ENCODE results near the gene PRLHR. TPM values are rescaled to one million over a fixed set of nuclear protein-coding genes. Genes with fewer than 3 reads are reported as not detected.

Gene PRLHR
- polyA plus RNA-seq, 1 experiment: not detected

- Histone ChIP-seq H3K36me3 (ENCODE audit: control insufficient read depth, insufficient read depth, low read length) (no peaks in the 10 kb centered on the region), H3K27me3 (ENCODE audit: control insufficient read depth, insufficient read depth, low read length) (peaks cover 10% of the 10 kb centered on the region), H3K4me3 (ENCODE audit: low read depth, low read length) (no peak overlapping the region)
- CTCF ChIA-PET: interaction anchor here (1.8 kb wide), 1 partner anchor 124 kb away, joined by 6 read pairs; no protein-coding TSS in a partner anchor
- no peak for DNase-seq (ENCODE audit: low read depth)
- TF ChIP-seq, protein P1, sequence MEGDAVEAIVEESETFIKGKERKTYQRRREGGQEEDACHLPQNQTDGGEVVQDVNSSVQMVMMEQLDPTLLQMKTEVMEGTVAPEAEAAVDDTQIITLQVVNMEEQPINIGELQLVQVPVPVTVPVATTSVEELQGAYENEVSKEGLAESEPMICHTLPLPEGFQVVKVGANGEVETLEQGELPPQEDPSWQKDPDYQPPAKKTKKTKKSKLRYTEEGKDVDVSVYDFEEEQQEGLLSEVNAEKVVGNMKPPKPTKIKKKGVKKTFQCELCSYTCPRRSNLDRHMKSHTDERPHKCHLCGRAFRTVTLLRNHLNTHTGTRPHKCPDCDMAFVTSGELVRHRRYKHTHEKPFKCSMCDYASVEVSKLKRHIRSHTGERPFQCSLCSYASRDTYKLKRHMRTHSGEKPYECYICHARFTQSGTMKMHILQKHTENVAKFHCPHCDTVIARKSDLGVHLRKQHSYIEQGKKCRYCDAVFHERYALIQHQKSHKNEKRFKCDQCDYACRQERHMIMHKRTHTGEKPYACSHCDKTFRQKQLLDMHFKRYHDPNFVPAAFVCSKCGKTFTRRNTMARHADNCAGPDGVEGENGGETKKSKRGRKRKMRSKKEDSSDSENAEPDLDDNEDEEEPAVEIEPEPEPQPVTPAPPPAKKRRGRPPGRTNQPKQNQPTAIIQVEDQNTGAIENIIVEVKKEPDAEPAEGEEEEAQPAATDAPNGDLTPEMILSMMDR (IDR thresholded peaks at IDR 0.05; ENCODE audit: insufficient read depth, low read depth, low read length): no peak
- POLR2A ChIA-PET: no interaction called here
Measured at GRCh38 chr10:118596426-118597124, 1.1 kb upstream of the PRLHR start.

DNA sequence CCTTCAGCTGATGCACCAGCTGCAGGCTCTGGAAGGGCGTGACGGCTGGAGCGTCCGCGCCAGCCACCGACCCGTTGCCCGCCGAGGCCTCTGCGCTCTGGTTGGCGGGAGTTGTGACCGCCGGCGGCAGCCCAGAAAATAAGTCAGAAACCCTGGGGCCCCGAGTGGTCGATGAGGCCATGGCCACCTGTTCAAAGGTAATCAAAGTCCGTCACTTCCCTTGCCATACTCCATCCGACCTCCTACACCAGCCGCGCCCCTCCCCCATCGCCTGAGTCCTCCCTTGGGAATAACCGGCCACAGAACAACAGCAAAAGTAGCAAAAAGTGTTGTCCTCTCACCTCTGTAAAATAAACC lies 406 bp downstream of the PRLHR start:
- H3K4me3 ChIP-seq (ENCODE audit: low read depth, low read length): no peak overlapping the region
- TF ChIP-seq, protein P1 (IDR thresholded peaks at IDR 0.05; ENCODE audit: insufficient read depth, low read depth, low read length): no peak
- CTCF ChIA-PET: interaction anchor here (0.8 to 1.4 kb wide), 3 partner anchors 11 to 125 kb away, joined by 3 to 5 read pairs (median 4); no protein-coding TSS in a partner anchor
- DNase-seq (ENCODE audit: low read depth): no peak
- POLR2A ChIA-PET: no interaction called here
- peaks cover 10% of the 10 kb centered on the region for H3K27me3 ChIP-seq (ENCODE audit: control insufficient read depth, insufficient read depth, low read length)
- H3K36me3 ChIP-seq (ENCODE audit: control insufficient read depth, insufficient read depth, low read length): no peaks in the 10 kb centered on the region

- POLR2A ChIA-PET: no interaction called here
- H3K36me3 ChIP-seq (ENCODE audit: control insufficient read depth, insufficient read depth, low read length): no peaks in the 10 kb centered on the region
- no peak overlapping the region for H3K4me3 ChIP-seq (ENCODE audit: low read depth, low read length)
- no peak for DNase-seq (ENCODE audit: low read depth)
- TF ChIP-seq, protein P1 (IDR thresholded peaks at IDR 0.05; ENCODE audit: insufficient read depth, low read depth, low read length): peak; percentile 34
- CTCF ChIA-PET: interaction anchor here (0.9 to 1.5 kb wide), 4 partner anchors 12 to 125 kb away, joined by 3 to 5 read pairs (median 4); no protein-coding TSS in a partner anchor
- H3K27me3 ChIP-seq (ENCODE audit: control insufficient read depth, insufficient read depth, low read length): peaks cover 10% of the 10 kb centered on the region
Measured at GRCh38 chr10:118594392-118595063, 920 bp downstream of the PRLHR start.

- DNase-seq (ENCODE audit: low read depth): no peak
- POLR2A ChIA-PET: no interaction called here
- H3K4me3 ChIP-seq (ENCODE audit: low read depth, low read length): no peak overlapping the region
Measured at GRCh38 chr10:118592675-118593330, 2.6 kb downstream of the PRLHR start.

More at GRCh38 chr10:118592675-118593330, 2.6 kb downstream of the PRLHR start:
- Histone ChIP-seq H3K27me3 (ENCODE audit: control insufficient read depth, insufficient read depth, low read length) (peaks cover 10% of the 10 kb centered on the region), H3K36me3 (ENCODE audit: control insufficient read depth, insufficient read depth, low read length) (no peaks in the 10 kb centered on the region)
- TF ChIP-seq, protein P1 (IDR thresholded peaks at IDR 0.05; ENCODE audit: insufficient read depth, low read depth, low read length): no peak
- CTCF ChIA-PET: interaction anchor here (1.4 to 1.5 kb wide), 2 partner anchors 119 to 128 kb away, joined by 3 read pairs; no protein-coding TSS in a partner anchor
